Activated naive CD8-positive, alpha-beta T cell treated with anti-CD3 and anti-CD28 coated beads, Interleukin-2, amount 50 U/mL, for 24 hours (primary cell): Measurements from ENCODE around the gene ZDHHC7.

Experiments
- ATAC-seq: fragments of 150-1000 bp; cut with Tn5 transposase; one replicate; pipeline ENCODE4 v1.10.0; 2021
- DNase-seq: peaks from one replicate; pipeline ENCODE4 v3.0.0; 2021
- H3K27ac Mint-ChIP-seq: one replicate; pipeline ENCODE4 v1.8.0; 2021; ENCODE audit warnings: mild to moderate bottlenecking, mixed read lengths
- H3K27me3 Mint-ChIP-seq: one replicate; pipeline ENCODE4 v1.8.0; 2021; ENCODE audit warnings: mixed read lengths
- H3K36me3 Mint-ChIP-seq: one replicate; pipeline ENCODE4 v1.8.0; 2021; ENCODE audit warnings: low read depth, mixed read lengths
- H3K4me1 Mint-ChIP-seq: one replicate; pipeline ENCODE4 v1.8.0; 2021; ENCODE audit warnings: mixed read lengths
- H3K4me3 Mint-ChIP-seq: one replicate; pipeline ENCODE4 v1.8.0; 2021; ENCODE audit warnings: mild to moderate bottlenecking, moderate library complexity, mixed read lengths
- H3K9me3 Mint-ChIP-seq: one replicate; pipeline ENCODE4 v1.8.0; 2021; ENCODE audit warnings: mixed read lengths

The ZDHHC7 gene

DNA sequence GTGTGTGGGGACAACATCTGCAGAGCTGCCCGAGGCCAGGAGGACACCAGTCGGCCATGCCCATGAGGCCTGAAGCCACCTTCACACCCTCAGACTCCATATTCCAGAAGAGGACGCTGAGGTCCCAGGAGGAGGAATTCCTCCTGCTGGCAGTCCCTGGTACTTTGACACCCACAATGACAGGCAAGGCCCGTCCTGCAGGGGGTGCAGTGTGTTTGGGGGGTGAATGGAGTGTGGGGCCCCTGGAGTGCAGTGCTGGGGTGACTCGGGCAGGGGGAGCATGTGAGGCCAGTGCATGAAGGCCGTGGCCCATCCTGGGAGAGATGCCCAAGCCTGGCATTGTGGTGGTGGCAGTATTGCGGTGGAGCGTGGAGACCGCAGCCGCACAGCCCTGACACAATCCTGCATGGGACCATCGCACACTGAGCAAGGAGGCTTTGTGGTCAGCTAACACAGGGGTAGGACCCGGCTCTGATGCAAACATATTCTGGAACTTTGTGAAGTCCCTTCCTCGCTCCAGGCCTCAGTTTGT is 52.2 kb downstream of the ZDHHC7 start:
- Mint-ChIP-seq H3K27ac (no peak overlapping the region), H3K27me3 (peaks cover 3% of the 10 kb centered on the region)
- peak; percentile 35 for ATAC-seq

GRCh38 chr16:84957792-84958191 is 53.5 kb downstream of the ZDHHC7 start:
- Mint-ChIP-seq H3K4me3 (no peak overlapping the region), H3K36me3 (no peaks in the 10 kb centered on the region), H3K9me3 (no peaks in the 10 kb centered on the region), H3K27me3 (no peaks in the 10 kb centered on the region), H3K27ac (no peak overlapping the region), H3K4me1 (no peaks in the 10 kb centered on the region)
- no peak for DNase-seq
- ATAC-seq, result no peak

More for the DNA sequence above, 52.2 kb downstream of the ZDHHC7 start:
- Mint-ChIP-seq H3K4me1 (no peaks in the 10 kb centered on the region), H3K4me3 (no peak overlapping the region), H3K9me3 (no peaks in the 10 kb centered on the region), H3K36me3 (no peaks in the 10 kb centered on the region)
- no peak for DNase-seq

DNA sequence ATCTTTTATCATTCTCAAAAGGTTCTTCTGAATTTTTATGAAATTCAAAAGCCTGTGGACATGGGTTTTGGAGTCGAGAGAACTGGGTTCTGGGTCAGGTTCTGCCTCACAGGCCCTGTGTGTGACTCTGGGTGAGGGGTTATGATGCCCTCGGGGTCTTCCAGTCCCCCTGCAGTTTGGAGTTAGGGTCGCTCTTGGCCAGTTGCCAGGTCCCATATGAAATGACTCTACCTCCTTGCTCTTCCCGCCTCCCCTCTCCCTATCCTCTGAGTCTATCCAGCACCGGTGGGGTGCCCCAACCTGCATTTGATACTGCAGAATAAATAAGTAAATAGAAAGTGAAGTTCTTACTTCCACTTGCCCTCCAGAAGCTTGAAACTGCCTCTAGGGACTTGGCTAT is 54.1 kb downstream of the ZDHHC7 start:
- Mint-ChIP-seq H3K9me3 (no peaks in the 10 kb centered on the region), H3K27me3 (no peaks in the 10 kb centered on the region), H3K4me3 (no peak overlapping the region), H3K27ac (no peak overlapping the region), H3K4me1 (no peaks in the 10 kb centered on the region), H3K36me3 (no peaks in the 10 kb centered on the region)
- ATAC-seq (no peak), DNase-seq (no peak)

- Mint-ChIP-seq H3K4me3 (no peak overlapping the region), H3K27me3 (no peaks in the 10 kb centered on the region), H3K27ac (no peak overlapping the region), H3K36me3 (no peaks in the 10 kb centered on the region), H3K4me1 (no peaks in the 10 kb centered on the region), H3K9me3 (no peaks in the 10 kb centered on the region)
- ATAC-seq (no peak), DNase-seq (no peak)
Measured at GRCh38 chr16:84955427-84955826, 55.9 kb downstream of the ZDHHC7 start.

DNA sequence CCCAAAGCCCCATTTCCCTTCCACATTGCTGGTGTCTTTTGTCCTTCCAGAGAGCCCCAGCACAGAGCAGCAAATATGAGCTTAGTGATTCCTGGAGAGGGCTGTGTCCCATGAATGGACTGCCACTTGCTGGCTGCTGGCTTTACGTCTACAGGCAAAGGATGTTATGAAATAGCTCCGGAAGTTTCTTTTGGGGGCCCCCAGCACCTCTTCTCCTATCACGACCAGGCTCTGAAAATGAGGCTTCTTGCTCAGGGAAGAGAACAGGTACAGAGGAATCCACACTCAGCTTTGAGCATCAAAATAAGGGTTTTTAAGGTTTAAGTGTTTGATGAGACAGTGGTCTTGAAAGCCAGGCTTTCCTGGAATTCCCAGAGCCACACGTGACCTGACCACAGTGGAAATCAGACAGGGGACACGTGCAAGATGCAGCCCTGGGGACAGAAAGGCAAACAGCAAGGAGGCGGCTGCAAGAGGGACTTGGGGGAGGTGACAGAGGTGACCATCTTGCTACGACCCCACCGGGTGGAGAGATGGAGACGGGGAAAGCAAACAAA is 58.1 kb downstream of the ZDHHC7 start:
- DNase-seq (no peak), ATAC-seq (no peak)
- no peak overlapping the region for H3K4me3 Mint-ChIP-seq
- no peaks in the 10 kb centered on the region for H3K4me1 Mint-ChIP-seq
- no peak overlapping the region for H3K27ac Mint-ChIP-seq
- no peaks in the 10 kb centered on the region for H3K9me3 Mint-ChIP-seq
- no peaks in the 10 kb centered on the region for H3K36me3 Mint-ChIP-seq
- peaks cover 3% of the 10 kb centered on the region for H3K27me3 Mint-ChIP-seq

- Mint-ChIP-seq H3K27ac (no peak overlapping the region), H3K36me3 (no peaks in the 10 kb centered on the region), H3K27me3 (peaks cover 3% of the 10 kb centered on the region), H3K4me1 (no peaks in the 10 kb centered on the region), H3K9me3 (no peaks in the 10 kb centered on the region), H3K4me3 (no peak overlapping the region)
- DNase-seq, result peak; percentile 70
- ATAC-seq, result peak; percentile 80
Measured at GRCh38 chr16:84952335-84953189, 58.8 kb downstream of the ZDHHC7 start.

DNA sequence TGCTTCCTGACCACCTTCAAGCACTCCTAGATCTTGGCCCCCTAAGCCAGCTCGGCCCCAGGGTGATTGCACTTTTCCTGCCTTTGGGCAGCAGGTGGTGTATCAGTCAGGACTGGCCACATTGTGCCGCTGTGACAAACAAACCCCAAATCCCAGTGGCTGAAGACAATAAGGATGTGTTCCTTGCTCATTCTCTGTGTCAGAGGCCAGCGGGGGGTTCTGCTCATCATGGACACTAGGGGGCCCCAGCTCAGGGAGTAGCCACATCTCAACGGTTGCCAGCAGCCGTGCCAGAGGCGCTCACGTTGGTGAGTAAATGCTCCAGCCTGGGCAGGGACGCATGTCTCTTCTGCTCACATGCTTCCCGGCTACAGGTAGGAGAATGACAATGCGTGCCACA is 60.4 kb downstream of the ZDHHC7 start:
- peak; percentile 41 for ATAC-seq
- Mint-ChIP-seq H3K9me3 (no peaks in the 10 kb centered on the region), H3K27me3 (peaks cover 3% of the 10 kb centered on the region), H3K27ac (no peak overlapping the region), H3K36me3 (no peaks in the 10 kb centered on the region), H3K4me1 (no peaks in the 10 kb centered on the region), H3K4me3 (no peak overlapping the region)
- DNase-seq, result peak; percentile 43

DNA sequence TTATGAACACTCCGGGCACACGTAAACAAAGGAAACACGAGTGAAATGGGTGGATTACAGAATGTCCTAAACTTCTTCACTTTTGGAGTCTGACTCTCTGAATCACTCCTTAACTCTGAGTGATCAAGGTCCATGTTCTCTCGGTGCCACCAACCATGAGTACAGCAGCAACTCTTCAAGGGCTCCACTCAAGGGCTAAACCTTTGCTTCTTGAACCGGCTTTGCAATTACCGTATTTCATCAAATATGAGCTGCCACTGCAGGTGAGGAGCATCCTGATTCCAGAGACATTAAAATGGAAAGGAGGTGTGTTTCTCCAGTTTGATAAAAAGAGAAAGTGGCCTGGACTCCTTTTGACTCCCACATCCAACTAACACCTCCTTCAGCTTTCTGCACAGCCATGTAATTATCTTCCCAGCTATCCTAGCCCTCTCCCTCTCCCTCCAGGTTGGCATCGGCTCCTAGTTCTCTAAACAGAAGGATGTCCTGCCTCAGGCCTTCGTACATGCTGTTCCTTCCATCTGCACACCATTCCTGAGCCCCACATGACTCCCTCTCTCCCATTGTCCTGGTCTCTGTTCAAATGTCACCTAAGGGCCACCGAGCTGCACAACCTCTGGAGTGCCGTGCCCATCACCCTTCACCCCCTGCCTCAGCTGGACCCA is 61.4 kb downstream of the ZDHHC7 start:
- H3K4me1 Mint-ChIP-seq, result no peaks in the 10 kb centered on the region

DNA sequence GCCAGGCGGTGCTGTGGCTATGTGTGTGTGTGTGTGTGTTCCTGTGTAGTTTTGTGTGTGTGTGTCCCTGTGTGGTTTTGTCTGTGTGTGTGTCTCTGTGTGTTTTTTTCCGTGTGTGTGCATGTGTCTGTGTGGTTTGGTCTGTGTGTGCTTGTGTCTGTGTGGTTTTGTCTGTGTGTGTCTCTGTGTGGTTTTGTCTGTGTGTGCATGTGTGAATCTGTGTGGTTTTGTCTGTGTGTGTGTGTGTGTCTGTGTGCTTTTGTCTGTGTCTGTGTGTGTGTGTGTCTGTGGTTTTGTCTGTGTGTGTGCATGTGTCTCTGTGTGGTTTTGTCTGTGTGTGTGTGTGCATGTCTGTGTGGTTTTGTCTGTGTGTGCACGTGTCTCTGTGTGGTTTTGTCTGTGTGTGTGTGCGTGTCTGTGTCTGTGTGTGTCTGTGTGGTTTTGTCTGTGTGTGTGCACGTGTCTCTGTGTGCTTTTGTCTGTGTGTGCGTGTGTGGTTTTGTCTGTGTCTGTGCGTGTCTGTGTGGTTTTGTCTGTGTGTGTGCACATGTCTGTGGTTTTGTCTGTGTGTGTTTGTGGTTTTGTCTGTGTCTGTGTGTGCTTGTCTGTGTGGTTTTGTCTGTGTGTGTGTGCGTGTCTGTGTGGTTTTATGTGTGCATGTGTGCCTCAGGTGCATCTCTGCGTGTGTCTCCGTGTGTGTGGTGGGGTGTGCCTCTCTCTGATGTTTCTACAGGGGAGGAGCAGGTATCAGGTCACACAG is 62.3 kb downstream of the ZDHHC7 start:
- Mint-ChIP-seq H3K4me3 (no peak overlapping the region), H3K27me3 (peaks cover 3% of the 10 kb centered on the region), H3K4me1 (no peaks in the 10 kb centered on the region), H3K36me3 (no peaks in the 10 kb centered on the region), H3K27ac (no peak overlapping the region), H3K9me3 (no peaks in the 10 kb centered on the region)
- no peak for ATAC-seq
- DNase-seq, result no peak

More for the DNA sequence above, 61.4 kb downstream of the ZDHHC7 start:
- Mint-ChIP-seq H3K27me3 (peaks cover 3% of the 10 kb centered on the region), H3K36me3 (no peaks in the 10 kb centered on the region), H3K27ac (no peak overlapping the region), H3K9me3 (no peaks in the 10 kb centered on the region), H3K4me3 (no peak overlapping the region)
- ATAC-seq (no peak), DNase-seq (no peak)

DNA sequence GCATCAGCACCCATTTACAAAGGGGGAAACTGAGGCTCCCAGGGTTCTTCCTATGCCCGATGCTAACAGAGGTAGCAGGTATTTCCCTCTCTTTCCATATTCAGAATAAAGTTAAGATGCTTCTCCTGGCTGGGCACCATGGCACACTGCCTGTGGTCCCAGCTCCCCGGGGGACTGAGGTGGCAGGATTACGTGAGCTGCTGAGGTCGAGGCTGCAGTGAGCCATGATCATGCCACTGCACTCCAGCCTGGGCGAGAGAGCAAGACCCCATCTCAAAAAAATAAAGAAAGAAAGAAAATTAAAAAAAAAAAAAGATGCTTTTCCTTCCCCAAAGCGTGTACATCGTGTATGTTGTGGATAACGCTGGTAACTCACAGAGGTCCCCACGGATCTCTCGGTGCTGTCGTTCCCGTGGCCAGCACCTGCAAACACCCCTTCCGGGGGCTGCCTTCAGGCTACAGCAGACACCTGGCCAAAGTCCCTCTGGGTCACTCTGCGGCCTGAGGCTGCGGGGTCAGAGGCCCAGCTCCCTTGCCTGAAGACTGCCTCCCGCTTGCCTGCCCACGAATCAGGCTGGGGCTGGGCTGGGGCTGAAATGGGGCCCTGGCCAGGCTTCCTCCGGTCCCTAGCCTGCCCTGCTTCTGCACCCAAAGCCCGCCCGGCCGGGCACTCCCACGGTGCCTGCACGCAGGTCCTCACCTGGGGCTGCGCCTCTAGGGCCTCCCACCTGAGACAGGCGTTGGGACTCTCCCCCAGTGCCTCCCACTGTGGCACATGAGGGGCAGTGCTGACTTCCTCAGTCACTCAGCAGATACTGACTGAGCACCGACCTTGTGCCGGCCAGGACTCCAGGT is 63.1 kb downstream of the ZDHHC7 start:
- Mint-ChIP-seq H3K27me3 (peaks cover 3% of the 10 kb centered on the region), H3K4me3 (no peak overlapping the region), H3K27ac (no peak overlapping the region), H3K9me3 (no peaks in the 10 kb centered on the region), H3K36me3 (no peaks in the 10 kb centered on the region), H3K4me1 (no peaks in the 10 kb centered on the region)
- ATAC-seq (no peak), DNase-seq (no peak)

DNA sequence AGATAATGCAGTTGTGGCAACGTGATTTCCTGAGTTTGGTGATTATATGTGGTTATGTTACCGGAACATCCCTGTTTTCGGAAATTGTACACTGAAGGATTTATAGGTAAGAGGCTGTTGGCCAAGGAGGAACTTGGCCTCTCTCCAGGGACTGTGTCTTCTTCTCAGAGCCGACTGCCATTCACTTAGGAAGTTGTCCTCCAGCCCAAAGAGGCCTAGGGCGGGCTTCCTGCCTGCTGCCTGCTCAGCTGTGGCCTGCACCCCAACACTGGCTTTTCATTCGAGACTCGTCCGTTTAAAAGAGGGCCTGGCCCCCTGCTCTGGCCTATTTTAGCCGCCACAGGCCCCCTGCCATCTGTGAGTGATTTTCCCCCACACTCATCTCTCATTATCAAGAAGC is 64.3 kb downstream of the ZDHHC7 start:
- H3K4me1 Mint-ChIP-seq, result no peaks in the 10 kb centered on the region
- no peak overlapping the region for H3K4me3 Mint-ChIP-seq
- H3K36me3 Mint-ChIP-seq, result no peaks in the 10 kb centered on the region
- peaks cover 3% of the 10 kb centered on the region for H3K27me3 Mint-ChIP-seq
- no peak overlapping the region for H3K27ac Mint-ChIP-seq
- no peaks in the 10 kb centered on the region for H3K9me3 Mint-ChIP-seq
- DNase-seq (no peak), ATAC-seq (no peak)

DNA sequence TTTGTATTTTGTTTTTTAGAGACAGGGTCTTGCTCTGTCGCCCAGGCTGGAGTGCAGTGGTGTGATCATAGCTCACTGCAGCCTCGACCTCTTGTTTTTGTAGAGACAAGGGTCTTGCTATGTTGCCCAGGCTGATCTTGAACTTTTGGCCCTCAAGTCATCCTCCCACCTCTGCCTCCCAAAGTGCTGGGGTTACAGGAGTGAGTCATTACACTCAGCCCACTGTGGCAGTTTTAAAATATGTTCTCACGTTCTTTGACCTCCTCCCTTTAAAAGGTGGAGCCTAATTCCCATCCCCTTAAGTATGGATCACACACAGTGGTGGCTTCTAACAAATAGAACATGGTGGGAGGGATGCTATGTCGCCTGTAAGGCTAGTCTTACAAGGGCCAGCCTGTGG is 67.7 kb downstream of the ZDHHC7 start:
- H3K9me3 Mint-ChIP-seq, result no peaks in the 10 kb centered on the region
- no peak overlapping the region for H3K27ac Mint-ChIP-seq
- H3K4me1 Mint-ChIP-seq, result no peaks in the 10 kb centered on the region
- no peak for ATAC-seq
- no peak overlapping the region for H3K4me3 Mint-ChIP-seq
- H3K36me3 Mint-ChIP-seq, result no peaks in the 10 kb centered on the region
- no peak for DNase-seq
- H3K27me3 Mint-ChIP-seq, result no peaks in the 10 kb centered on the region

- no peaks in the 10 kb centered on the region for H3K4me1 Mint-ChIP-seq
- H3K36me3 Mint-ChIP-seq, result no peaks in the 10 kb centered on the region
- H3K9me3 Mint-ChIP-seq, result no peaks in the 10 kb centered on the region
- H3K27ac Mint-ChIP-seq, result no peak overlapping the region
- no peak overlapping the region for H3K4me3 Mint-ChIP-seq
- no peaks in the 10 kb centered on the region for H3K27me3 Mint-ChIP-seq
- ATAC-seq (no peak), DNase-seq (no peak)
Measured at GRCh38 chr16:84942786-84943185, 68.5 kb downstream of the ZDHHC7 start.

- no peak overlapping the region for H3K4me3 Mint-ChIP-seq
- ATAC-seq (no peak), DNase-seq (no peak)
- no peaks in the 10 kb centered on the region for H3K9me3 Mint-ChIP-seq
- no peaks in the 10 kb centered on the region for H3K36me3 Mint-ChIP-seq
- H3K4me1 Mint-ChIP-seq, result no peaks in the 10 kb centered on the region
- no peaks in the 10 kb centered on the region for H3K27me3 Mint-ChIP-seq
- H3K27ac Mint-ChIP-seq, result no peak overlapping the region
Measured at GRCh38 chr16:84941921-84942320, 69.4 kb downstream of the ZDHHC7 start.
